Measurements from ENCODE around the gene NUP153. TPM values are rescaled to one million over a fixed set of nuclear protein-coding genes. Genes with fewer than 3 reads are reported as not detected.

The NUP153 gene
- total RNA-seq, 1 experiment from 2014 or later, result 99.3 TPM

DNA sequence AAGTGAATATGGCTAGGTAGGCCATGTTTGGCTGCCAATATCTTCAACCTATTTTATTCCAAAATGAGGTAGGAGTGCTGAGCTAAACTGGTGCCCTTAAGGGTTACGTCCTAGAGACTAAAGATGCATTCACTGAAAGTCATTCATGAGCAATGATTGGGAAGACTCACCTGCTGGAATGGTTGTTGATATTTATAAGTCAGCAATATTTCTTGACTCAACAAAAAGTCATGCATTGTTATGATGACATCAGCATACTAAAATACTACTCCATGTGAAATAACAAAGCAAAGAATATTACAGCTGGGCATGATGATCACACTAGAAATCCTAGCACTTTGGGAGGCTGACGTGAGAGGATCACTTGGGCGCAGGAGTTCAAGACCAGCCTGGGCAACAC lies 17.6 kb upstream of the NUP153 start:
- H3K27ac Mint-ChIP-seq, result 0 out of 7 replicates have a peak overlapping the region, but pooled peaks of 1 of the 3 experiments have one; percentile 55
- TF ChIP-seq, protein P1, sequence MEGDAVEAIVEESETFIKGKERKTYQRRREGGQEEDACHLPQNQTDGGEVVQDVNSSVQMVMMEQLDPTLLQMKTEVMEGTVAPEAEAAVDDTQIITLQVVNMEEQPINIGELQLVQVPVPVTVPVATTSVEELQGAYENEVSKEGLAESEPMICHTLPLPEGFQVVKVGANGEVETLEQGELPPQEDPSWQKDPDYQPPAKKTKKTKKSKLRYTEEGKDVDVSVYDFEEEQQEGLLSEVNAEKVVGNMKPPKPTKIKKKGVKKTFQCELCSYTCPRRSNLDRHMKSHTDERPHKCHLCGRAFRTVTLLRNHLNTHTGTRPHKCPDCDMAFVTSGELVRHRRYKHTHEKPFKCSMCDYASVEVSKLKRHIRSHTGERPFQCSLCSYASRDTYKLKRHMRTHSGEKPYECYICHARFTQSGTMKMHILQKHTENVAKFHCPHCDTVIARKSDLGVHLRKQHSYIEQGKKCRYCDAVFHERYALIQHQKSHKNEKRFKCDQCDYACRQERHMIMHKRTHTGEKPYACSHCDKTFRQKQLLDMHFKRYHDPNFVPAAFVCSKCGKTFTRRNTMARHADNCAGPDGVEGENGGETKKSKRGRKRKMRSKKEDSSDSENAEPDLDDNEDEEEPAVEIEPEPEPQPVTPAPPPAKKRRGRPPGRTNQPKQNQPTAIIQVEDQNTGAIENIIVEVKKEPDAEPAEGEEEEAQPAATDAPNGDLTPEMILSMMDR (conservative IDR thresholded peaks at IDR 0.05), result no peak
- no peak overlapping the region for H3K18ac ChIP-seq (ENCODE audit: insufficient read length, low read depth, low read length)

More for the DNA sequence above, 17.6 kb upstream of the NUP153 start:
- no peak overlapping the region for H3K4me2 ChIP-seq (ENCODE audit: insufficient read depth, insufficient read length, low read length)
- H4K8ac ChIP-seq (replicated peaks; ENCODE audit: insufficient read length, low read depth, low read length), result no peak overlapping the region
- H3K27me3 ChIP-seq (ENCODE audit: insufficient read depth, low read length), result no peaks in the 10 kb centered on the region
- H3K23ac ChIP-seq (ENCODE audit: insufficient read length, low read depth, low read length), result no peak overlapping the region
- Mint-ChIP-seq H3K36me3 (ENCODE audit: insufficient read depth in 1 of 3, low read depth in 3 of 3) (no peaks in the 10 kb centered on the region; a peak in 1 of 7 replicates), H3K27me3 (ENCODE audit: low read depth) (no peaks in the 10 kb centered on the region; the same call in 1 of the 2 replicates), H3K9me3 (0 out of 5 replicates have a peak, but pooled peaks cover 0 to 3% of the 10 kb centered on the region in 2 experiments), H3K4me3 (no peak overlapping the region), H3K4me1 (peaks cover 12 to 15% of the 10 kb centered on the region in 2 experiments)
- no peak overlapping the region for H2BK5ac ChIP-seq (ENCODE audit: insufficient read length, low read length)
- H3K56ac ChIP-seq (ENCODE audit: insufficient read length, low read depth, low read length), result no peak overlapping the region
- H3K4ac ChIP-seq (ENCODE audit: low read depth, low read length), result no peak overlapping the region
- no peaks in the 10 kb centered on the region for H3K79me2 ChIP-seq (ENCODE audit: insufficient read depth, low read length)
- DNase-seq, result no peak
- H2BK12ac ChIP-seq (ENCODE audit: insufficient read length, low read depth, low read length), result no peak overlapping the region
- H2BK20ac ChIP-seq (ENCODE audit: low read depth, low read length, poor library complexity, severe bottlenecking), result no peak overlapping the region
- H4K5ac ChIP-seq (ENCODE audit: insufficient read length, low read depth, low read length), result no peak overlapping the region
- H2BK15ac ChIP-seq (ENCODE audit: low read depth, low read length), result no peak overlapping the region
- H3K23me2 ChIP-seq (ENCODE audit: insufficient read length, low read depth, low read length, poor library complexity, severe bottlenecking), result no peaks in the 10 kb centered on the region
- no peak overlapping the region for H2BK120ac ChIP-seq (ENCODE audit: low read depth, low read length, poor library complexity, severe bottlenecking)
- no CpG with 5 or more reads among the region's 3 CpGs for WGBS (ENCODE audit: extremely low coverage, insufficient read length, low lambda C conversion rate)
- H3K14ac ChIP-seq (ENCODE audit: insufficient read depth, low read length), result no peak overlapping the region
- no peak overlapping the region for H2AFZ ChIP-seq (ENCODE audit: low read length)
- H3T11ph ChIP-seq (ENCODE audit: low read length), result no peak overlapping the region
- H3K27ac ChIP-seq (ENCODE audit: insufficient read length, low read depth, low read length), result no peak overlapping the region
- no peak overlapping the region for H2AK5ac ChIP-seq (ENCODE audit: insufficient read length, low read length)
- H3K4me1 ChIP-seq (ENCODE audit: insufficient read depth, low read length), result no peaks in the 10 kb centered on the region; the same call in 1 of the 2 replicates
- H4K20me1 ChIP-seq (ENCODE audit: control insufficient read depth, insufficient read depth, insufficient read length), result no peaks in the 10 kb centered on the region
- H4K91ac ChIP-seq (ENCODE audit: insufficient read length, low read depth, low read length), result no peak overlapping the region
- no peaks in the 10 kb centered on the region for H3K9me3 ChIP-seq (ENCODE audit: control insufficient read depth, low read depth, low read length)
- no peak overlapping the region for H3K9ac ChIP-seq (ENCODE audit: extremely low read depth, insufficient read length, low read length)
- no peaks in the 10 kb centered on the region for H3K79me1 ChIP-seq (ENCODE audit: insufficient read depth, low read depth, low read length, poor library complexity, severe bottlenecking)

Data from H9 (cell line).